B cell (primary cell): ENCODE measurements around the gene SENP3. TPM values are rescaled to one million over a fixed set of nuclear protein-coding genes. Genes with fewer than 3 reads are reported as not detected.
A peak's percentile ranks its signal among the peaks of the same experiment; 100 is the strongest.

Source experiments
- ATAC-seq: fragments of 200-7000 bp; cut with Tn5 transposase; one replicate; pipeline ENCODE4 v1.10.0; 2021; ENCODE audit warnings: low read depth, mild to moderate bottlenecking, moderate number of reproducible peaks, moderate library complexity
- CTCF ChIA-PET: fragments of 350-600 bp; sonication (Branson Sonifier 250); formaldehyde crosslinking; loops from one replicate; lab custom pipeline; 2021; ENCODE audit warnings: antibody characterized with exemption, inconsistent platforms; lab: Charles Lee
- POLR2A ChIA-PET: fragments of 350-600 bp; sonication (Branson Sonifier 250); formaldehyde crosslinking; loops from one replicate; lab custom pipeline; 2021; ENCODE audit warnings: antibody characterized with exemption; lab: Charles Lee
- DNase-seq: peaks from one replicate; pipeline ENCODE4 v3.0.0; 2013
- H2AFZ ChIP-seq: 2 replicates; pipeline ENCODE4 v1.6.1; 2012; ENCODE audit warnings: mild to moderate bottlenecking, low read depth, low read length; ENCODE audit not compliant: insufficient read depth, poor library complexity, severe bottlenecking
- H3K27ac ChIP-seq, 2 donors: 1 replicate in 1 of 2; 2 replicates in 1 of 2; pipeline ENCODE4 v1.5.1; 2012 to 2013; ENCODE audit warnings: low read length in 2 of 2, mild to moderate bottlenecking in 2 of 2, moderate library complexity in 1 of 2
- H3K27me3 ChIP-seq, 4 experiments: fragments of 200-600 bp in 1 of 4; sonication (generic) in 1 of 4; replicated peaks in 1 of 4; 1 replicate in 2 of 4; 2 replicates in 2 of 4; pipeline versions ENCODE4 v1.6.1 to v1.7.0; 2013 to 2016; ENCODE audit warnings: low read length in 3 of 4, mild to moderate bottlenecking in 2 of 4, mixed read lengths in 1 of 4, moderate library complexity in 1 of 4; ENCODE audit not compliant: insufficient read depth in 4 of 4, control insufficient read depth in 3 of 4; ENCODE audit errors: control extremely low read depth in 1 of 4
- H3K36me3 ChIP-seq, 2 experiments: replicated peaks in 1 of 2; 1 replicate in 1 of 2; 2 replicates in 1 of 2; pipeline versions ENCODE4 v1.6.1 to v1.7.1; 2013; ENCODE audit warnings: low read length in 1 of 2; ENCODE audit not compliant: insufficient read depth in 2 of 2, control insufficient read depth in 1 of 2; ENCODE audit errors: control extremely low read depth in 1 of 2, extremely low read depth in 1 of 2
- H3K4me1 ChIP-seq, 2 donors: fragments of 200-600 bp in 1 of 2; sonication (generic) in 1 of 2; 1 replicate in 1 of 2; 2 replicates in 1 of 2; pipeline versions ENCODE4 v1.5.1 to v1.6.1; 2013 to 2017; ENCODE audit warnings: low read length in 2 of 2; ENCODE audit not compliant: control insufficient read depth in 2 of 2, insufficient read depth in 2 of 2
- H3K4me2 ChIP-seq: replicated peaks from 2 replicates; pipeline ENCODE3; 2012; ENCODE audit warnings: mild to moderate bottlenecking, low read depth, low read length; ENCODE audit not compliant: poor library complexity, severe bottlenecking
- H3K4me3 ChIP-seq, 5 experiments: fragments of 200-600 bp in 1 of 5; sonication (generic) in 1 of 5; 1 replicate in 3 of 5; 2 replicates in 2 of 5; pipeline versions ENCODE4 v1.5.1 to v1.7.0; 2011 to 2016; ENCODE audit warnings: low read length in 4 of 5, mild to moderate bottlenecking in 4 of 5, low read depth in 2 of 5, control low read depth in 1 of 5, moderate library complexity in 1 of 5; ENCODE audit not compliant: insufficient read depth in 1 of 5; ENCODE audit errors: control extremely low read depth in 1 of 5, extremely low read depth in 1 of 5
- H3K79me2 ChIP-seq: fragments of 200-600 bp; sonication (generic); one replicate; pipeline ENCODE4 v1.6.0; 2016; ENCODE audit warnings: low read length; ENCODE audit not compliant: control insufficient read depth, insufficient read depth
- H3K9ac ChIP-seq: fragments of 200-600 bp; sonication (generic); 2 replicates; pipeline ENCODE4 v1.6.1; 2017; ENCODE audit warnings: mild to moderate bottlenecking, low read length, moderate library complexity
- H3K9me3 ChIP-seq, 3 donors: one replicate each; pipeline versions ENCODE4 v1.6.1 to v1.7.1; 2013; ENCODE audit warnings: low read length in 2 of 3; ENCODE audit not compliant: control insufficient read depth in 2 of 3, insufficient read depth in 1 of 3; ENCODE audit errors: control extremely low read depth in 1 of 3
- H4K20me1 ChIP-seq: 2 replicates; pipeline ENCODE4 v1.6.0; 2012; ENCODE audit warnings: mild to moderate bottlenecking, low read length; ENCODE audit not compliant: insufficient read depth, control insufficient read depth, poor library complexity, severe bottlenecking
- H3K27ac Mint-ChIP-seq: one replicate; pipeline ENCODE4 v1.8.0; 2021; ENCODE audit warnings: mixed read lengths
- H3K27me3 Mint-ChIP-seq: one replicate; pipeline ENCODE4 v1.8.0; 2021; ENCODE audit warnings: mixed read lengths
- H3K4me1 Mint-ChIP-seq: one replicate; pipeline ENCODE4 v1.8.0; 2021; ENCODE audit warnings: mixed read lengths
- H3K4me3 Mint-ChIP-seq: one replicate; pipeline ENCODE4 v1.8.0; 2021; ENCODE audit warnings: mixed read lengths
- H3K9me3 Mint-ChIP-seq: one replicate; pipeline ENCODE4 v1.8.0; 2022; ENCODE audit warnings: mixed read lengths; ENCODE audit not compliant: insufficient read depth
- CTCF ChIP-seq: fragments of 200-600 bp; IDR thresholded peaks from one replicate; pipeline ENCODE4 v1.8.0; 2022; ENCODE audit warnings: antibody characterized with exemption, mild to moderate bottlenecking
- EZH2 ChIP-seq: IDR thresholded peaks from 2 replicates; pipeline ENCODE4 v1.6.1; 2012; ENCODE audit warnings: borderline replicate concordance, low read depth, mild to moderate bottlenecking, moderate library complexity, low read length; ENCODE audit not compliant: insufficient read depth, poor library complexity, severe bottlenecking
- WGBS: methylation state at CpG from one replicate; pipeline ENCODE4 v1.1.5; 2013; ENCODE audit warnings: missing lambda C conversion rate; ENCODE audit not compliant: insufficient coverage; 5-methylcytosine and 5-hydroxymethylcytosine counted together
- intact Hi-C: fragments of 100-400 bp; cut with micrococcal nuclease; formaldehyde crosslinking; loops from one replicate; pipeline ENCODE4 v1.10.0; 2022
- polyA plus RNA-seq: library from polyadenylated mRNA; depleted of rRNA; stranded (reverse); fragments of >200 nt; gene quantifications from 2 replicates; pipeline ENCODE4 v1.2.3, GENCODE V29; 2012
- total RNA-seq, 2 donors: library from RNA; stranded (reverse); fragments of 120-200 nt in 1 of 2; gene quantifications; 1 replicate in 1 of 2; 2 replicates in 1 of 2; pipeline versions ENCODE4 v1.2.3 to v1.2.4, GENCODE V29; 2013 to 2022

SENP3 gene
- total and polyA plus RNA-seq, 2 donors (not counting 1 experiment from before 2014, with no cell fraction given): 45.1 to 57.1 TPM

GRCh38 chr17:7590743-7591142 is 29.0 kb downstream of the SENP3 start:
- no peak overlapping the region for H2AFZ ChIP-seq
- no peak overlapping the region for H3K4me2 ChIP-seq
- Mint-ChIP-seq H3K9me3 (no peaks in the 10 kb centered on the region), H3K4me1 (peaks cover 3% of the 10 kb centered on the region), H3K4me3 (no peak overlapping the region), H3K27ac (no peak overlapping the region), H3K27me3 (no peaks in the 10 kb centered on the region)
- 97% methylated on average over 4 of the region's 4 CpGs for WGBS
- H3K27me3 ChIP-seq: no peaks in the 10 kb centered on the region
- H3K9me3 ChIP-seq: no peaks in the 10 kb centered on the region
- no peak overlapping the region for H3K9ac ChIP-seq
- H3K27ac ChIP-seq: no peak overlapping the region
- CTCF ChIA-PET: interaction anchor here (0.6 to 7.9 kb wide), 10 partner anchors 10 to 236 kb away, joined by 3 to 111 read pairs (median 10); partner anchors contain the start of genes CD68, FXR2, SENP3 and TMEM95
- H3K4me1 ChIP-seq: peaks cover 0 to 8% of the 10 kb centered on the region in 2 donors
- POLR2A ChIA-PET: interaction anchor here (0.6 kb wide), 1 partner anchor 120 kb away, joined by 6 read pairs; no protein-coding TSS in a partner anchor
- no peaks in the 10 kb centered on the region for H4K20me1 ChIP-seq
- peaks cover 0 to 61% of the 10 kb centered on the region in 2 experiments for H3K36me3 ChIP-seq
- DNase-seq: no peak
- ATAC-seq: no peak
- H3K4me3 ChIP-seq: no peak overlapping the region
- peaks cover 3% of the 10 kb centered on the region for H3K79me2 ChIP-seq
- intact Hi-C loops: no loop called here
- TF ChIP-seq EZH2 (no peak), CTCF (no peak)

DNA sequence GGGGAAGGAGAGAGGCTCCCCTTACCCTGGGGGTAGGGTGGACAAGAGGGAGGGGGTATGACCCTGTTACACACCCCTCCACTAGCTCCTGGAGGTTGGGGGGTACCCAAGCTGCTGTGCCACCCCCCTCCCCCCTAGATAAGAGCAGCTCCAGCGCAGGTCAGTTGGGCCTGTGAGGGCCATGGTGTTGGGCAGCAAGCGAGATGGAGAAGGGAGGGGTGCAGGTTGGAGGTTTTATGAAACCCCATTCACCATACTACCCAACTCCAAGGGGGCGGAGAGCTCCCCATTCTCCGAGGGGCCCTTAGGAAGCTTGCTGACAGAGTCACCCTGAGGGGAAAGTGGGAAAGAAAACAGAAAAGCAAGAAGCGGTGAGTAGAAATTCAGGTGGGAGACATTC is 29.9 kb downstream of the SENP3 start:
- peak; percentile 19 for DNase-seq
- H2AFZ ChIP-seq: no peak overlapping the region
- ChIA-PET CTCF (interaction anchor here (0.8 to 1.5 kb wide), 4 partner anchors 8 to 96 kb away, joined by 3 to 7 read pairs (median 3); partner anchors contain the start of genes MPDU1 and TP53), POLR2A (no interaction called here)
- no peak overlapping the region for H3K27ac ChIP-seq
- H3K4me3 ChIP-seq: no peak overlapping the region
- H3K27me3 Mint-ChIP-seq: no peaks in the 10 kb centered on the region
- peaks cover 2% of the 10 kb centered on the region for H3K4me1 Mint-ChIP-seq
- H4K20me1 ChIP-seq: no peaks in the 10 kb centered on the region
- no CpG with 5 or more reads among the region's 5 CpGs for WGBS
- TF ChIP-seq EZH2: no peak
- no peak overlapping the region for H3K4me2 ChIP-seq
- no peaks in the 10 kb centered on the region for H3K9me3 Mint-ChIP-seq
- H3K4me1 ChIP-seq: peaks cover 0 to 7% of the 10 kb centered on the region in 2 donors
- H3K79me2 ChIP-seq: no peaks in the 10 kb centered on the region
- H3K36me3 ChIP-seq: peaks cover 0 to 67% of the 10 kb centered on the region in 2 experiments
- ATAC-seq: no peak
- no peaks in the 10 kb centered on the region for H3K9me3 ChIP-seq
- H3K27ac Mint-ChIP-seq: no peak overlapping the region
- H3K27me3 ChIP-seq: no peaks in the 10 kb centered on the region
- H3K4me3 Mint-ChIP-seq: no peak overlapping the region
- H3K9ac ChIP-seq: no peak overlapping the region
- intact Hi-C loops: no loop called here
